Right lobe of liver (tissue), 6 donors: Measurements from ENCODE around the gene ZNF862. TPM values are rescaled to one million over a fixed set of nuclear protein-coding genes. Genes with fewer than 3 reads are reported as not detected.

Source experiments
- ATAC-seq, 4 donors: fragments of 200-7000 bp; cut with Tn5 transposase; one replicate each; pipeline ENCODE4 v1.9.1; 2020; ENCODE audit warnings: mild to moderate bottlenecking in 4 of 4, moderate library complexity in 4 of 4
- DNase-seq, 3 donors: peaks; one replicate each; pipeline ENCODE4 v3.0.0-alpha.2; 2020
- H3K27ac ChIP-seq, 3 donors: fragments of 200-600 bp; one replicate each; pipeline ENCODE4 v1.8.0; 2022
- H3K27me3 ChIP-seq, 2 donors: fragments of 200-600 bp; one replicate each; pipeline ENCODE4 v1.8.0; 2022
- H3K36me3 ChIP-seq, 4 donors: fragments of 200-600 bp; sonication (generic) in 1 of 4; one replicate each; pipeline versions ENCODE4 v1.5.1 to v1.8.0; 2017 to 2022; ENCODE audit warnings: control low read depth in 1 of 4
- H3K4me1 ChIP-seq, 4 donors: fragments of 200-600 bp; sonication (generic) in 1 of 4; one replicate each; pipeline versions ENCODE4 v1.5.1 to v1.8.0; 2017 to 2022; ENCODE audit warnings: control low read depth in 1 of 4
- H3K4me3 ChIP-seq, 3 donors: fragments of 200-600 bp; one replicate each; pipeline ENCODE4 v1.8.0; 2022
- H3K9me3 ChIP-seq, 4 donors: fragments of 200-600 bp; sonication (generic) in 1 of 4; one replicate each; pipeline versions ENCODE4 v1.5.1 to v1.8.0; 2017 to 2022; ENCODE audit warnings: control low read depth in 1 of 4
- POLR2A ChIP-seq: fragments of 450-650 bp; IDR thresholded peaks from one replicate; pipeline ENCODE4 v1.6.1; 2017; ENCODE audit warnings: antibody characterized with exemption, mild to moderate bottlenecking
- WGBS: methylation state at CpG from one replicate; pipeline ENCODE4 v1.1.6; 2018; ENCODE audit warnings: low coverage, low lambda C conversion rate; ENCODE audit not compliant: insufficient coverage; ENCODE audit errors: missing lambda C conversion rate; 5-methylcytosine and 5-hydroxymethylcytosine counted together
- intact Hi-C, 2 donors: fragments of 100-400 bp; cut with DNase I; formaldehyde crosslinking; loops; one replicate each; pipeline versions ENCODE4 v1.11.2 to v1.14.1; 2022
- total RNA-seq, 6 experiments: library from RNA; depleted of rRNA in 2 of 6; stranded (reverse); fragments of >200 nt in 2 of 6; fragmentation: NEBNext Ultra II Directional in 3 of 6; extraction: Animal tissue kit (Norgen Biotek cat#: 25700) in 3 of 6; gene quantifications; one replicate each; pipeline versions ENCODE4 v1.1.0 to v1.2.4, GENCODE V29; 2016 to 2023
- TF ChIP-seq, protein P1 (sequence below), 4 donors: fragments of 200-600 bp in 3 of 4; fragments of 450-650 bp in 1 of 4; IDR thresholded peaks; one replicate each; pipeline versions ENCODE4 v1.5.1 to v1.8.0; 2016 to 2022; ENCODE audit warnings: antibody characterized with exemption in 4 of 4, mild to moderate bottlenecking in 2 of 4
- donor health status: DM: no; HTN: yes; CAD: no.
- donor health status: DM: no; HTN: no; CAD: no.
- donor health status: DM: no; HTN: no; CAD: no.
- donor health status: DM: no; HTN: yes; CAD: no.
- donor health status: DM: no; HTN: yes; CAD: no.

The ZNF862 gene
- total RNA-seq, 6 experiments from 2014 or later = 2.5 to 11.3 (median 7.1) TPM

DNA sequence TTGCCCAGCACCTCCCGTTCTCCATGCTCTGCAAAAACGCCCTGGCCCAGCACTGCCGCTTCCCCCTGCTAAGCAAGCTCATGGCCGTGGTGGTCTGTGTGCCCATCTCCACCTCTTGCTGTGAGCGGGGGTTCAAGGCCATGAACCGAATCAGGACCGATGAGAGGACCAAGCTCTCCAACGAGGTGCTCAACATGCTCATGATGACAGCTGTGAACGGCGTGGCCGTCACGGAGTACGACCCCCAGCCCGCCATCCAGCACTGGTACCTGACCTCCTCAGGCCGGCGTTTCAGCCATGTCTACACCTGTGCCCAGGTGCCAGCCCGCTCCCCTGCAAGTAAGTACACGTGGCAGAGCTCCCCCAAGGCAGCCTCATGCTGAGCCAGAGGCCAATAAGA, 24.0 kb downstream of the ZNF862 start:
- intact Hi-C loops = no loop called here
- Histone ChIP-seq H3K4me3 (no peak overlapping the region), H3K36me3 (peaks cover 0 to 9% (median 2%) of the 10 kb centered on the region in 4 donors), H3K27me3 (no peaks in the 10 kb centered on the region), H3K4me1 (no peaks in the 10 kb centered on the region), H3K27ac (no peak overlapping the region), H3K9me3 (no peaks in the 10 kb centered on the region)
- ATAC-seq = no peak
- no peak for TF ChIP-seq POLR2A
- TF ChIP-seq, protein P1, sequence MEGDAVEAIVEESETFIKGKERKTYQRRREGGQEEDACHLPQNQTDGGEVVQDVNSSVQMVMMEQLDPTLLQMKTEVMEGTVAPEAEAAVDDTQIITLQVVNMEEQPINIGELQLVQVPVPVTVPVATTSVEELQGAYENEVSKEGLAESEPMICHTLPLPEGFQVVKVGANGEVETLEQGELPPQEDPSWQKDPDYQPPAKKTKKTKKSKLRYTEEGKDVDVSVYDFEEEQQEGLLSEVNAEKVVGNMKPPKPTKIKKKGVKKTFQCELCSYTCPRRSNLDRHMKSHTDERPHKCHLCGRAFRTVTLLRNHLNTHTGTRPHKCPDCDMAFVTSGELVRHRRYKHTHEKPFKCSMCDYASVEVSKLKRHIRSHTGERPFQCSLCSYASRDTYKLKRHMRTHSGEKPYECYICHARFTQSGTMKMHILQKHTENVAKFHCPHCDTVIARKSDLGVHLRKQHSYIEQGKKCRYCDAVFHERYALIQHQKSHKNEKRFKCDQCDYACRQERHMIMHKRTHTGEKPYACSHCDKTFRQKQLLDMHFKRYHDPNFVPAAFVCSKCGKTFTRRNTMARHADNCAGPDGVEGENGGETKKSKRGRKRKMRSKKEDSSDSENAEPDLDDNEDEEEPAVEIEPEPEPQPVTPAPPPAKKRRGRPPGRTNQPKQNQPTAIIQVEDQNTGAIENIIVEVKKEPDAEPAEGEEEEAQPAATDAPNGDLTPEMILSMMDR (IDR thresholded peaks at IDR 0.05) = no peak
- WGBS = 91% methylated on average over 4 of the region's 18 CpGs
- DNase-seq = no peak

DNA sequence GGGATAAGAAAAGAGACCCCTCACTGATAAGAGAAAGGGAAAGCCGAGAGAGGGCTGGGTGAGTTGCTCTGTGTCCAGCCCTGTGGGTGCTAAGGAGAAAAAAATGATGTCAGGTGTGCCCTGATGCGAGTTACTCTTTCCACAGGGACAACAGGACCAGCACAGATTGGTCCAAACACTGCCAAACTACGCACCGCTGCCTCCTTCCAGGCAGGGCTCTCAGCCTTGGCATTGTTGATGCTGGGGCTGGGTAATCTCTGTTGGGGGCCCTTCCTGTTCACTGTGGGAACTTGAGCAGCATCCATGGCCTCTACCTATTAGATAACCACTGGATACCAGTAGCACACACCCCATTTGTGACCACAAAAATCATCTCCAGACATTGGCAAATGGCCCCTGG, 25.3 kb downstream of the ZNF862 start:
- Histone ChIP-seq H3K9me3 (no peaks in the 10 kb centered on the region), H3K4me3 (no peak overlapping the region), H3K27ac (no peak overlapping the region), H3K36me3 (peaks cover 0 to 9% (median 2%) of the 10 kb centered on the region in 4 donors), H3K4me1 (no peaks in the 10 kb centered on the region), H3K27me3 (no peaks in the 10 kb centered on the region)
- WGBS = 100% methylated on average over 1 of the region's 4 CpGs
- ATAC-seq = no peak
- DNase-seq = peak in 1 of 3 donors; percentile 8
- no peak for TF ChIP-seq POLR2A
- TF ChIP-seq, protein P1 (IDR thresholded peaks at IDR 0.05) = no peak
- intact Hi-C loops = no loop called here

DNA sequence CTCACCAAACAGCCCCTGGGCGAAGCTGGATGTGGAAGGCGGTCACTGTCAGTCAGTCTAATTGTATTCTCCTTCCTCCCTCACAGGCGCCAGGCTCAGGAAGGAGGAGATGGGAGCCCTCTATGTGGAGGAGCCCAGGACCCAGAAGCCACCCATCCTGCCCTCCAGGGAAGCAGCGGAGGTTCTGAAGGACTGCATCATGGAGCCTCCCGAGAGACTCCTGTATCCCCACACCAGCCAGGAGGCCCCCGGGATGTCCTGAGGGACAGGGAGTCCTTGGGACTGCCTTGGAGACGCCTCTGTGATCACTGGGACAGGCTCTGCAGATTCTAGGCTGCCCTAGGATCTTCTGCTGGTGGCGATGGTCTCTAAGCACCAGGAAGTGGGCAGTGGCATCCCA, 25.8 kb downstream of the ZNF862 start:
- Histone ChIP-seq H3K27me3 (no peaks in the 10 kb centered on the region), H3K27ac (no peak overlapping the region), H3K36me3 (peaks cover 0 to 9% (median 2%) of the 10 kb centered on the region in 4 donors), H3K4me3 (no peak overlapping the region), H3K9me3 (no peaks in the 10 kb centered on the region), H3K4me1 (no peaks in the 10 kb centered on the region)
- DNase-seq (peak in 1 of 3 donors; percentile 26), ATAC-seq (no peak)
- WGBS = no CpG with 5 or more reads among the region's 8 CpGs
- TF ChIP-seq POLR2A = no peak
- TF ChIP-seq, protein P1 (IDR thresholded peaks at IDR 0.05) = no peak
- intact Hi-C loops = no loop called here

DNA sequence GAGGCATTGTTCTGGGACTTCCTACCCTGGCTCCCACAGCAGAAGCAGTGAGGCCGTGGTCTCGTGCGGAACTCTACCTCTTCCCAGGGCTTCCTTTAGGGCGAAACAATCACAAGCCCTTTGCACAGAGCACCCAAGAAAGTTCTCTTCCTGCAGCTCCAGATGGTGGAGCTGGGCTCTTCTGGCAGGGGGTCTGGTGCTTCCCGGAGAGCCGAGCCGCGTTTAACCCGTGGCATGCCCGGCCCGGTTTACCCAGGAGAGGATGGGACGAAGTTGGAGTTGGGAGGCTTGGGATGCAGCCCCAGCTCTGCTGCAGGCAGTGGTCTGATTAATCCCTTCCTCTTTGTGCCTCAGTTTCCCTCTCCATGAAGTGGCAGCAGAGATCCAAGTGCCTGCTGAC, 26.6 kb downstream of the ZNF862 start:
- Histone ChIP-seq H3K36me3 (peaks cover 0 to 9% (median 1%) of the 10 kb centered on the region in 4 donors), H3K4me3 (no peak overlapping the region), H3K27ac (no peak overlapping the region), H3K9me3 (no peaks in the 10 kb centered on the region), H3K27me3 (no peaks in the 10 kb centered on the region), H3K4me1 (no peaks in the 10 kb centered on the region)
- TF ChIP-seq, protein P1 (IDR thresholded peaks at IDR 0.05) = no peak
- TF ChIP-seq POLR2A = no peak
- no CpG with 5 or more reads among the region's 12 CpGs for WGBS
- DNase-seq = peak in 1 of 3 donors; percentile 31
- no peak for ATAC-seq
- intact Hi-C loops = no loop called here

DNA sequence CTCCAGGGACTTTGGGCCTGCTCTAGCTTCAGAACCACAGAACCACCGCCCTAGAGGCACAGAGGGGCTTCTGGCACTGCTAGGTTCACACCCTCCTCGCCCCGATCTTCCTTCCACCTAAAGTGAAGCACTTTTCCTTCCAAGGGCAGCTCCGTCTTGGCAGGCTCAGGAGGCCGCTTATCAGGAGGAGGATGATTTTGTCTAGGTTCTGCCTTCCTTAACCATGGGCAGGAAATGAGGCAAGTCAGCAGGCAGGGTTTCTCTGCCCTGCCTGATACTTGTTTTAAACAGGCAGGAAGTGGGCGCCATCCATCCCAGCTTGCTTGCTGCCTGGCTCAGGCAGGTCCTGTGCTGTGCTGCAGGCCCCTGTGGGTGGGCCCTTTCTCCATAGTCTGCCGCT, 27.3 kb downstream of the ZNF862 start:
- H3K36me3 ChIP-seq = peaks cover 0 to 6% (median 0%) of the 10 kb centered on the region in 4 donors
- H3K27me3 ChIP-seq = no peaks in the 10 kb centered on the region
- H3K27ac ChIP-seq = no peak overlapping the region
- H3K4me1 ChIP-seq = no peaks in the 10 kb centered on the region
- WGBS = 58% methylated on average over 2 of the region's 7 CpGs
- ATAC-seq (peak; percentile 33 to 48 (median 44)), DNase-seq (peak in 1 of 3 donors; percentile 28)
- intact Hi-C loops = no loop called here
- H3K9me3 ChIP-seq = no peaks in the 10 kb centered on the region
- no peak for TF ChIP-seq POLR2A
- TF ChIP-seq, protein P1 (IDR thresholded peaks at IDR 0.05) = no peak
- no peak overlapping the region for H3K4me3 ChIP-seq
